KOPT-K1 (cell line): ENCODE data around the gene MDH1B.

Experiments used
- H3K27ac ChIP-seq: fragments of 200-600 bp; sonication (generic); 2 replicates; pipeline ENCODE4 v1.5.1; 2016; ENCODE audit warnings: antibody characterized with exemption, mild to moderate bottlenecking, low read depth, low read length; ENCODE audit not compliant: poor library complexity, severe bottlenecking
- H3K36me3 ChIP-seq: fragments of 200-600 bp; sonication (generic); 2 replicates; pipeline ENCODE4 v1.5.1; 2017; ENCODE audit warnings: antibody characterized with exemption, mild to moderate bottlenecking, low read length, moderate library complexity; ENCODE audit not compliant: insufficient read depth
- H3K9me3 ChIP-seq: fragments of 200-600 bp; sonication (generic); 2 replicates; pipeline ENCODE4 v1.5.1; 2017; ENCODE audit warnings: antibody characterized with exemption, low read length, mild to moderate bottlenecking; ENCODE audit not compliant: insufficient read depth, poor library complexity, severe bottlenecking

The MDH1B gene

GRCh38 chr2:206790311-206790935, 25.3 kb upstream of the MDH1B start:
- no peaks in the 10 kb centered on the region for H3K9me3 ChIP-seq
- H3K36me3 ChIP-seq: peaks cover 99% of the 10 kb centered on the region
- no peak overlapping the region for H3K27ac ChIP-seq

- Histone ChIP-seq H3K9me3 (peaks cover 11% of the 10 kb centered on the region), H3K36me3 (peaks cover 100% of the 10 kb centered on the region), H3K27ac (no peak overlapping the region)
These were observed 19.6 kb upstream of the MDH1B start for GRCh38 chr2:206784559-206785353.

GRCh38 chr2:206783718-206784117, 18.6 kb upstream of the MDH1B start:
- peaks cover 11% of the 10 kb centered on the region for H3K9me3 ChIP-seq

GRCh38 chr2:206780671-206781070, 15.5 kb upstream of the MDH1B start:
- H3K9me3 ChIP-seq: peaks cover 22% of the 10 kb centered on the region
- peaks cover 99% of the 10 kb centered on the region for H3K36me3 ChIP-seq
- H3K27ac ChIP-seq: no peak overlapping the region

More at GRCh38 chr2:206783718-206784117, 18.6 kb upstream of the MDH1B start:
- peaks cover 100% of the 10 kb centered on the region for H3K36me3 ChIP-seq
- H3K27ac ChIP-seq: no peak overlapping the region

- Histone ChIP-seq H3K36me3 (peaks cover 99% of the 10 kb centered on the region), H3K27ac (no peak overlapping the region), H3K9me3 (peaks cover 25% of the 10 kb centered on the region)
These were observed 11.3 kb upstream of the MDH1B start for GRCh38 chr2:206776432-206776831.

- Histone ChIP-seq H3K9me3 (peaks cover 14% of the 10 kb centered on the region), H3K36me3 (peaks cover 99% of the 10 kb centered on the region), H3K27ac (no peak overlapping the region)
These were observed 9.7 kb upstream of the MDH1B start for GRCh38 chr2:206774871-206775270.

GRCh38 chr2:206766057-206766930, 1.2 kb upstream of the MDH1B start:
- Histone ChIP-seq H3K36me3 (peaks cover 44% of the 10 kb centered on the region), H3K27ac (peak overlapping the region; percentile 79), H3K9me3 (no peaks in the 10 kb centered on the region)

- Histone ChIP-seq H3K27ac (peak overlapping the region; percentile 79), H3K9me3 (no peaks in the 10 kb centered on the region), H3K36me3 (peaks cover 29% of the 10 kb centered on the region)
These were observed 371 bp downstream of the MDH1B start for GRCh38 chr2:206764673-206765241.

- no peaks in the 10 kb centered on the region for H3K9me3 ChIP-seq
- H3K36me3 ChIP-seq: no peaks in the 10 kb centered on the region
- no peak overlapping the region for H3K27ac ChIP-seq
These were observed 8.3 kb downstream of the MDH1B start for GRCh38 chr2:206756816-206757215.

- Histone ChIP-seq H3K9me3 (no peaks in the 10 kb centered on the region), H3K36me3 (no peaks in the 10 kb centered on the region), H3K27ac (no peak overlapping the region)
These were observed 24.3 kb downstream of the MDH1B start for GRCh38 chr2:206740800-206741199.

GRCh38 chr2:206739271-206739670, 25.9 kb downstream of the MDH1B start:
- Histone ChIP-seq H3K27ac (no peak overlapping the region), H3K9me3 (no peaks in the 10 kb centered on the region), H3K36me3 (no peaks in the 10 kb centered on the region)

- Histone ChIP-seq H3K36me3 (no peaks in the 10 kb centered on the region), H3K27ac (no peak overlapping the region), H3K9me3 (no peaks in the 10 kb centered on the region)
These were observed 28.2 kb downstream of the MDH1B start for GRCh38 chr2:206736935-206737334.

GRCh38 chr2:206733341-206733740, 31.8 kb downstream of the MDH1B start:
- H3K9me3 ChIP-seq: no peaks in the 10 kb centered on the region
- H3K27ac ChIP-seq: no peak overlapping the region
- no peaks in the 10 kb centered on the region for H3K36me3 ChIP-seq

- H3K36me3 ChIP-seq: no peaks in the 10 kb centered on the region
- H3K27ac ChIP-seq: no peak overlapping the region
- no peaks in the 10 kb centered on the region for H3K9me3 ChIP-seq
These were observed 36.6 kb downstream of the MDH1B start for GRCh38 chr2:206728277-206729199.
